Measurements from ENCODE around the gene NUB1.

The NUB1 gene

DNA sequence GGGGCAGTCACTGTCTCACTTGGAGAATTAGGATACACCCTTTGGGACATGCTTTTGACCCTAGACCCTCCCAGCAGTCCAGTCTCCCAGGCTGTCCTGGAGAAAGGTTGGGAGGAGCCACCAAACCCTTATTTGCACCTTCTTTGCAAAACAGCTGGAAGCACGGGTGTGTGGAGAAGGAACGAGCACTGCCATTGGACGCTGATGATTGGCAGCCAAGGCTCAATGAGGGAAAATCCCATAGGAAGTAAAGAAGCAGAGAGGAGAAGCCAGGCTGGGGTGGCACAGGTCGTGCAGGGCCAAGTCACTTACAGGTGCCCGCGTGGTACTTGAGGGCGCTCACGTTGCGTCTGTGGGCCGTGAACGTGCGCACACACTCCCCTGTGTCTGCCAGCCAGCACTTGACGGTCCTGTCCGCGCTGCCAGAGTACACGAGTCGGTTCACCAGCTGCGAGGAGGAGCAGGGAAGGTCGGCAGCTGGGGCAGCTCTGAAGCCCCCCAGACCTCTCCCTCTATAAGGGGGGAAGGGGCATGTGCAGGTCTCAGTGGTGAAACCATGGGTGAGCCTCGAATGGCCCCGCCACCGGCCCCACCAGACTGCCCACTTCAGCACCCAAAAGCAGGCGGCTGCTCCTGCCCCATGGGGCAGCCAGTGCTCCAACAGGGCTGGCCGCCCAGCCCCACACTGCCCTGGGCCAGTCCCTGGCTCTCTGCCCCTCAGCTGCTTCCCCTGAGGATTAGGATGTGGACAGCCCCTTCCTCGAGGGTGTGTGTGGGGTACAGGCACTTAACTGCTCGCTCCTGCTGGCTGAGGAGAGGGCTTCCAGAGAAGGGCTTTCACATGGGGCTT lies 43.4 kb downstream of the NUB1 start:
- Histone ChIP-seq H3K9me3 (ENCODE audit: control insufficient read depth, insufficient read depth, low read length) (no peaks in the 10 kb centered on the region), H3K4me3 (ENCODE audit: low read depth, low read length) (no peak overlapping the region), H3K27ac (ENCODE audit: low read depth, low read length) (no peak overlapping the region), H3K9ac (ENCODE audit: low read depth, low read length) (no peak overlapping the region), H3K27me3 (ENCODE audit: control insufficient read depth, insufficient read depth, low read length) (peaks cover 32% of the 10 kb centered on the region), H3K4me1 (ENCODE audit: control insufficient read depth, insufficient read depth, low read length) (peaks cover 6% of the 10 kb centered on the region; the same call in 1 of the 2 replicates), H3K36me3 (ENCODE audit: control insufficient read depth, insufficient read depth, low read length) (no peaks in the 10 kb centered on the region)

DNA sequence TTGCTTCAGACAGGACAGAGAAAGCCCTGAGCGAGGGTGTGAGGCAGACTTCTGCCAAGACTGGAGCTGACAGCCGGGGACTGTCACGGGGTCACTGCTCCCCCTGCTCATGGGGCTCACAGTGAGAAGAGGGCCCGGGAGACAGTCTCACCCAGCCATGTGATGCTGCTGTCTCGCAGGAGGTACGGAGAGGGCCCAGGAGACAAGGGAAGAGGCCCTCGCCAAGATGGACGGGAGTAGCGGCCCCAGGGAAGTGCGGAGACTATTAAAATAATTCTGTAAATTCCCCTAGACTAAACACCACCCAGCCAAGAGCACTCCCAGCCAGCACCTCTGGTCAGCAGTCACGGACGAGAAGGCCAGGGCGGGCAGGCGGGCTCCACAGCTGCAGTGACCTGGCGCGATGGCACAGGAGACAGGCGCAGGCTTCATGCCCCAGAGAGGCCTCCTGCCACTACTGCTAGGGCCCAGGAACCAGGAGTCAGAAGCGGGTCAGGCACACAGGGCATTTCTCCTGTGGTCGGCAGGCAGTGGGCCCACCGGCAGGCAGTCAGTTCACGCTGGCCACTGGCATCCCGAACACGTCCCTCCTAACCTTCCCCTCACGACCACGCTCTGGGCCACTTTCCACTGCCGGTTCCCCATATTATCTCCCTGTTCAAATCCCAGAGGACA lies 44.2 kb downstream of the NUB1 start:
- no peaks in the 10 kb centered on the region for H3K36me3 ChIP-seq (ENCODE audit: control insufficient read depth, insufficient read depth, low read length)
- no peaks in the 10 kb centered on the region for H3K9me3 ChIP-seq (ENCODE audit: control insufficient read depth, insufficient read depth, low read length)
- no peak overlapping the region for H3K27ac ChIP-seq (ENCODE audit: low read depth, low read length)
- no peak overlapping the region for H3K9ac ChIP-seq (ENCODE audit: low read depth, low read length)
- H3K27me3 ChIP-seq (ENCODE audit: control insufficient read depth, insufficient read depth, low read length): peaks cover 32% of the 10 kb centered on the region
- no peak overlapping the region for H3K4me3 ChIP-seq (ENCODE audit: low read depth, low read length)
- peaks cover 4% of the 10 kb centered on the region; the same call in 1 of the 2 replicates for H3K4me1 ChIP-seq (ENCODE audit: control insufficient read depth, insufficient read depth, low read length)

DNA sequence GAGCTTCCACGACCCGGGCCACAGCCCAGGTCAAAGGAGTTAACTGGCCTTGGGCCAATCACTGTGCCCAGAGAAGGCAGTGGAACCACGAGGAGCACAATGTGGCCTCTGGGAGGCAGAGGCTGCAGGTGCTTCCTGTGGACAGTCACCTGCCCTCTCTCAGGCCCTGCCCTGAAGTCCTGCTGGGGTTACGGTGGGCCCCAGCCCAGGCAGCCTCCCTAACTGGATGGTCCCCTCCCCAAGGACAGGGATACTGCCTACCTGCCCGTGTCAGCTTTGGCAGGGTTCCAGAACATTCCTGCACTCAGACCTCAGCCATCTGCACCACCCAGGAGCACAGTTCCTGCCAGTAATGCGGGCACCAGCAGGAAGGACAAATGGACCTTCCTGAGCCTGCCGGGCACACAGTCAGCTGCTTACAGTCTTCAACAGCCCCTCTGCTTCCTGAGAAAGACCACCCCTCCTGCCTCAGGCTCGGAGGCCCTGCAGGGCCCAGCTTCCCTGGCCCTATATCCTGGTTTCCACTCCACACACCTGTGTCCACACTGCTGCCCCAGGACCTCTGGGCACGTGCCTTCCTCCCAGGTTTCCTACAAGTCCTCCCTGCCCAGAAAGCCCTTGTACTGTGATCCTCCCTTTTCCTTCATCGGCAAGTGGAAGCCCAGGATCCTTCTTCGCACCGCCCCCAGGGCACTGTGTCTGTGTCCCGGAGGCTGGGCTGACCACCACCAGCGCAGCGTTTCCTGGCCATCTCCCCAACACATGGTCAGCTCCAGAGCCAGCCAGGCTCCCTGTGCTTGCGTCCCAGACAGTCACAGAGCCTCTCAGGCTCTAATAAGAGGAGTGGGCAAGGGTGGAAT lies 44.9 kb downstream of the NUB1 start:
- no peak overlapping the region for H3K27ac ChIP-seq (ENCODE audit: low read depth, low read length)
- no peaks in the 10 kb centered on the region for H3K4me1 ChIP-seq (ENCODE audit: control insufficient read depth, insufficient read depth, low read length)
- no peak overlapping the region for H3K4me3 ChIP-seq (ENCODE audit: low read depth, low read length)
- H3K9me3 ChIP-seq (ENCODE audit: control insufficient read depth, insufficient read depth, low read length): no peaks in the 10 kb centered on the region
- no peaks in the 10 kb centered on the region for H3K36me3 ChIP-seq (ENCODE audit: control insufficient read depth, insufficient read depth, low read length)
- H3K9ac ChIP-seq (ENCODE audit: low read depth, low read length): no peak overlapping the region
- peaks cover 30% of the 10 kb centered on the region for H3K27me3 ChIP-seq (ENCODE audit: control insufficient read depth, insufficient read depth, low read length)

DNA sequence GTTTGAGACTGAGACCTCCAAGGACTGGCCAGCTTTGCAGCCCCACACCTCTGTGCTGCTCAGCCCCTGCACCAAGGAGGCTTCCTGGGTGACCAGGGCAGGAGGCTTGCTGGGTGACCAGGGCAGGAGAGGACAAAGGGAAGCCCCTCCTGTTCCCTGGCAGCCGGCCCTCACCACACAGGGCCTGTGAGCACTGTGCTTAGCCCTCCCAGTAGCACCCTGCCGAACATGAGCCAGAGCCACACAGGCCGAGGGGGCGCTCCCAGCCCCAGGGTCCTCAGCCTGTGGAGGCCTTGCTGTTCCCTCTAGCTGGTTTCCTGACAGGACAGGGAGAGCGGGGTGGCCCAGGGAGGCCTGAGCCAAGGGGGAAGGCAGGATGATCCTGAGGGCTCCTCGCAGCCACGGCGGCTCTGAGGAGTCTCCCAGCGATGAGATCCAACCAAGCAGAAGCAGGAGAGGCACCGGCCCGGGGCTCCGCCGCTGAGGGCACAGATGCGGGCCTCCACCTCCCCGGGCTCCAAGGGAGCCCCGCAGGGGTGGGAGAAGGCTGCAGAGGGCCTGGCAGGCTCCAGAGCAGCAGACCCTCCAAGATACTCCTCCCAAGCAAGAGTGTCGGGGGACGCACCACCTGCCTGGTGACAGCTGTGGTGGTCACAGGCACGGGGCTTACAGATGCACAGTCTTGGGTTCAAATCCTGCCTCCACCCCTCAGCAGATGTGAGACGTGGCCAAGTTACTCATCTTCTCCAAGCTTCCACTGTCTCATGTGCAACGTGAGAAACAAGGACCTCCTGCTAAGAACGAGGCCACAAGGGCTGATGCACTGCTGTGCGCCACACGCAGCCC lies 45.8 kb downstream of the NUB1 start:
- no peaks in the 10 kb centered on the region for H3K9me3 ChIP-seq (ENCODE audit: control insufficient read depth, insufficient read depth, low read length)
- H3K27ac ChIP-seq (ENCODE audit: low read depth, low read length): no peak overlapping the region
- no peak overlapping the region for H3K4me3 ChIP-seq (ENCODE audit: low read depth, low read length)
- H3K36me3 ChIP-seq (ENCODE audit: control insufficient read depth, insufficient read depth, low read length): no peaks in the 10 kb centered on the region
- peaks cover 21% of the 10 kb centered on the region for H3K27me3 ChIP-seq (ENCODE audit: control insufficient read depth, insufficient read depth, low read length)
- H3K4me1 ChIP-seq (ENCODE audit: control insufficient read depth, insufficient read depth, low read length): no peaks in the 10 kb centered on the region
- no peak overlapping the region; the same call in 1 of the 2 replicates for H3K9ac ChIP-seq (ENCODE audit: low read depth, low read length)

DNA sequence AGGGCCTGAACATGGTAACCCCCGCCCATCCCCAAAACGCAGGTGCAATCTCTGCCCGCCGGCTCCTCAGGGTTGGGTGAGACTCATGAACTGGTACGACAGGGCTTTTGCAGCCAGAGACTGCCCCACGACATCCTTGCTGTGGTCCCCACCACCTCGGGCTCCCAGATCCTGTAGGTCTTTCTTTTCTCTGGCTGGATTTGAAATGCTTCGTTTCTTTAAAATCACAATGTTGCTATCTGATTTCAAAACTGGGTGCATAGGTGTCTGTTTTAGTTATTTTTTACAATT lies 46.3 kb downstream of the NUB1 start:
- no peak overlapping the region for H3K27ac ChIP-seq (ENCODE audit: low read depth, low read length)
- H3K36me3 ChIP-seq (ENCODE audit: control insufficient read depth, insufficient read depth, low read length): no peaks in the 10 kb centered on the region
- H3K9me3 ChIP-seq (ENCODE audit: control insufficient read depth, insufficient read depth, low read length): no peaks in the 10 kb centered on the region
- no peaks in the 10 kb centered on the region for H3K4me1 ChIP-seq (ENCODE audit: control insufficient read depth, insufficient read depth, low read length)
- no peak overlapping the region for H3K9ac ChIP-seq (ENCODE audit: low read depth, low read length)
- peaks cover 16% of the 10 kb centered on the region for H3K27me3 ChIP-seq (ENCODE audit: control insufficient read depth, insufficient read depth, low read length)
- no peak overlapping the region for H3K4me3 ChIP-seq (ENCODE audit: low read depth, low read length)

DNA sequence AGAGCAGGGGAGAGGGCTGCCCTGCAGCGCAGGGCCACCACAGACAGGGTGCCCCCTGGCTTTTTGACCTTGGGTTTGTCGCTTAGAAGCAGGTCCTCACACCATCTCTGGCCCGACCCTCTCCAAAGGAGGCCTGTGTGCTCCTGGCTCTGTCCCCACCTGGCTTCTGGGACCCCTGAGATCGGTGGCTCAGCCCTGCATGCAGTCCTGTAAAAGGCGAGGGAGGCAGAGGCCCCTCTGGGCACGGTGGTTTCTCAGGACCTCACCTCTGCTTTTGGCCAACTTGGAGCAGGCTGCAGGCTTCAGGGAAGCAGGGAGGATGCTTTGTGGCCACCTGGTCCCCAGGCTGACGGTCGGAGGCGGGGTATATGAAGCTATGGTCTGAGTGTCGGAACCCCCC lies 46.8 kb downstream of the NUB1 start:
- no peak overlapping the region for H3K27ac ChIP-seq (ENCODE audit: low read depth, low read length)

DNA sequence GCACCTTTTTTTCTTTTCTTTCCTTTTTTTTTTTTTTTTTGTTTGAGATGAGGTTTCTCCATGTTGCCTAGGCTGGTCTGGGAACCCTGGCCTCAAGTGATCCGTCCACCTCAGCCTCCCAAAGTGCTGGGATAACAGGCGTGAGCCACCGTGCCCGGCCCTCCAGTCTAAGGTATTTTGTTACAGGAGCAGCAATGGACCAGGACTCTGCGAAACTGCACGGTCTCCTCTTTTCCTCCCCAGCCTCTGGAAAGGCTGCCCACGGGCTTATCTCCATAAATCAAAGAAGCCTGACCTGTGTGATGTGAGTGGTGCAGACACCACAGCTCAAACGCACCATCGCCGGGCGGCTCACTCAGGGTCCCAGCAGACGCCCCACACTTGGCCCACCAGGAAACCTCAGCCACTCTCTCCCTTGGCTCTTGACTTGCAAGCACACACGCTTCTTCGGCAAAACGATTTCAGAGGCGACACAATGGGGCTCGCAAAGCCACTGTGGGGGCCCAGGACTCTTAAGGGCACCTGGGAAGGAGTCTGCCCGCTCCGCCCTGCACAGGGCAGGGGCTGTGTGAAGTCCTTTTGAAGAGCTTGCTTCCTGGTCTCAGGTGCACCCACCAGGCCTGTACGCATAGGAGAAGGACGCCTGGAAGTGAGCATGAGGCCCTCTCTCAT lies 47.6 kb downstream of the NUB1 start:
- peaks cover 3% of the 10 kb centered on the region; the same call in 1 of the 2 replicates for H3K27me3 ChIP-seq (ENCODE audit: control insufficient read depth, insufficient read depth, low read length)
- H3K4me1 ChIP-seq (ENCODE audit: control insufficient read depth, insufficient read depth, low read length): no peaks in the 10 kb centered on the region
- no peak overlapping the region for H3K9ac ChIP-seq (ENCODE audit: low read depth, low read length)
- no peaks in the 10 kb centered on the region for H3K36me3 ChIP-seq (ENCODE audit: control insufficient read depth, insufficient read depth, low read length)
- H3K9me3 ChIP-seq (ENCODE audit: control insufficient read depth, insufficient read depth, low read length): no peaks in the 10 kb centered on the region
- no peak overlapping the region for H3K4me3 ChIP-seq (ENCODE audit: low read depth, low read length)
- no peak overlapping the region for H3K27ac ChIP-seq (ENCODE audit: low read depth, low read length)

More for the DNA sequence above, 46.8 kb downstream of the NUB1 start:
- Histone ChIP-seq H3K36me3 (ENCODE audit: control insufficient read depth, insufficient read depth, low read length) (no peaks in the 10 kb centered on the region), H3K9ac (ENCODE audit: low read depth, low read length) (no peak overlapping the region), H3K4me1 (ENCODE audit: control insufficient read depth, insufficient read depth, low read length) (no peaks in the 10 kb centered on the region), H3K4me3 (ENCODE audit: low read depth, low read length) (no peak overlapping the region), H3K9me3 (ENCODE audit: control insufficient read depth, insufficient read depth, low read length) (no peaks in the 10 kb centered on the region), H3K27me3 (ENCODE audit: control insufficient read depth, insufficient read depth, low read length) (peaks cover 11% of the 10 kb centered on the region)

DNA sequence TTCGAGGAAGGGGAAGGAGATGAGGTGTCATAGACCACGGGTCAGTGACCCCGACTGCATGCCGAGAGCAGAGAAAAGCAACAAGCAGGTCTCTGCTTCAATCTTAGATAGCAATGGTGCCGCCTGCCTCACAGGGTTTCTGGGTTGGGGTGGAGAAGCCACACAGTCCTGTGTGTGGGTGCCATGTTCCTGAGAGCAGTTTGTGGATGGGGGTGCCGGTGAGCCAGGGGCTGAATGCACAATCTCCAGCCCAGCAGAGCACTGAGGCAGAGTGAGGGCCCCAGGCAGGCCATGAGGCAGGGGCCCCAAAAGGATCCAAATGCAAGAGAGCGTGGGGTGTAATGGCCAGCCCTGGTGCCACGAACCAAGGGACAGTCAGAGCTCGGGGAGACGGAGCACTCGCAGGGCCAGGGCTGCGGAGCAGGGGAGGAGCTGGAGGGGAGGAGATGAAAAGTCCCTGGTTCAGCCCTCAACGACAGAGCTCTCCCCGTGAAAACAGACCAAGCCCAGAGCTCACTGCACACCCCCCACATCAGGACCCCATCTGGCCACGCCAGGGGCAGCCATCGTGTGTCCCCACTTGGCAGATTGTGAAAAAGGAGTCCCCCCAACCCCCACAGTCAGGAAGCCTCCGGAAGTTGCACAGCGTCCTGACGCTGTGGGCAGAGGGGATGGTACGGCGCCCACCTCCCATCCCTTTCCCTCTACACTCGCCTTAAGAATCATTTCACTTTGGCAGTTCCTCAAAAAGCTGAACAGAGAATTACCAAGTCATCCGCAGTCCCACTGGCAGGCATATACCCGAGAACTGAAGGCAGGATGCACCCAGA lies 48.4 kb downstream of the NUB1 start:
- Histone ChIP-seq H3K4me3 (ENCODE audit: low read depth, low read length) (no peak overlapping the region), H3K36me3 (ENCODE audit: control insufficient read depth, insufficient read depth, low read length) (no peaks in the 10 kb centered on the region), H3K9ac (ENCODE audit: low read depth, low read length) (no peak overlapping the region), H3K9me3 (ENCODE audit: control insufficient read depth, insufficient read depth, low read length) (no peaks in the 10 kb centered on the region), H3K27me3 (ENCODE audit: control insufficient read depth, insufficient read depth, low read length) (no peaks in the 10 kb centered on the region), H3K4me1 (ENCODE audit: control insufficient read depth, insufficient read depth, low read length) (peaks cover 3% of the 10 kb centered on the region; the same call in 1 of the 2 replicates), H3K27ac (ENCODE audit: low read depth, low read length) (no peak overlapping the region)

DNA sequence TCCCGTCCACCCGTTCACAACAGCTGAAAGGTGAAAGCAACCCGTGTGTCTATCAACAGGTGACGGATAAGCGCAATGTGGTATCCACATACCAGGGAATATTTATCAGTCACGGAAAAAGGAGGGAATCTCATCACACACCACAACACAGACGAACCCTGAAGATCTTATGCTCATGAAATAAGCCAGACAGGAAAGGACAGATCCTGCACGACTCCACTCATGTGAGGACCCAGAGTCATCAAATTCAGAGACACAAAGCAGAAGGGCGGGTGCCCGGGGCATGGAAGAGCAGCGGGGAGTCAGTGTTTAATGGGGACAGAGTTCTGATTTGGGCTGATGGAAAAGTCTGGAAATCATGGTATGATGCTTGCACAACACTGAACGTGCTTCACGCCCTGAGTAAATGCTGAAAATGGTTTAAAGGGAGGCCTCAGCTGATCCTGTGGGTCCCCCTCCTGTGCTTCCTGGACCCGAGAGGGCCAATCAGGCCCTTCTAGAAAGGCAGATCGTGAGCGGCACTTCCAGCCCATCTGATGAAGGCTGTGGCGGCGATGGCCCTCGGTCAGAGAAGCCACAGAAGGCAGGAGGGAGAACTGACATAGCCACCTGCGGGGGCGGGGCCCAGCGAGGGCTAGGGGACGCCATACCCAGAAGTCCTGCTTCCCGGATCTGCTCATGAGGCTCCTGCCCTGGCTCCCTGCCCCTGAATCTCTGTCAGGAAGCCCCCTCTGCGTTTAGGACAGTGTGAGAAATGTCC lies 49.2 kb downstream of the NUB1 start:
- Histone ChIP-seq H3K4me3 (ENCODE audit: low read depth, low read length) (no peak overlapping the region), H3K9me3 (ENCODE audit: control insufficient read depth, insufficient read depth, low read length) (no peaks in the 10 kb centered on the region), H3K36me3 (ENCODE audit: control insufficient read depth, insufficient read depth, low read length) (no peaks in the 10 kb centered on the region), H3K27me3 (ENCODE audit: control insufficient read depth, insufficient read depth, low read length) (no peaks in the 10 kb centered on the region), H3K27ac (ENCODE audit: low read depth, low read length) (no peak overlapping the region), H3K4me1 (ENCODE audit: control insufficient read depth, insufficient read depth, low read length) (peaks cover 6% of the 10 kb centered on the region; the same call in 1 of the 2 replicates), H3K9ac (ENCODE audit: low read depth, low read length) (no peak overlapping the region)

Measured in HUES48 (cell line).